Measurements from ENCODE around the gene ACOXL.

The ACOXL gene

DNA sequence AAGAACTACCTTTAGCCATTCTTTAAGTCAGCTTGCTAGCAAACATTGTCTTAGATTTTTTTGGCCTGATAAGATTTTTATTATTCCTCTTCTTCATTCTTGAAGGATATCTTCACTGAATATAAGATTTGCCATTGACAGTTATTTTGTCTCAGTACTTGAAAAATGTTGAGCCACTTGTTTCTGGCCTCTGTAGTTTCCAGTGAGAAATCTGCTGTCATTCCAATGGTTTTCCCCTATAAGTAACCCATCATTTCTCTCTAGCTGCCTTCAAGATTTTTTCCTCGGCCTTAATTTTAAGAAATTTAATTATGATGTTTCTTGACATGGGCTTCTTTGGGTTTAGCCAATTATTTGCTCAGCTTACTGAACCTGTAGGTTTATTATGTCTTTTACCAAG, 32.6 kb downstream of the ACOXL start:
- no peak for DNase-seq

DNA sequence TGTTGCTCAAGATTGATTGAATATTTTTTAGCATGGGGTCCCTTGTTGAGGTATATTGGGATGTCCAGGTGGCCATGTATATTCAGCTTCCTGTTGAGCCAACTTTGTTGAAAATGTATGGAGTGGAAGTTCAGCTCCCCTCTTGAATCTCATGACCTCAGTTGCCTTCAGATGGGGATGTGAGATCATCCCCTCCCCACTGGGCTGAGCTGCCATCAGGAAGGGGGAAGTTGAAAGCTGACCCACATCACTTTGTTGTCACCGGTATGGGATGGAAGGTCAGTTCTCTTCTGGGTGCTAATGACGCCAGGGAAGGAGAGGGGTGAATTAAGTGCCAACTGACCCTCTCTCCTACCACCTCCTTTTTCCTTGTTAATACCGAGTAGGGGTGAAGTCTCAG, 33.9 kb downstream of the ACOXL start:
- no peak for DNase-seq

DNA sequence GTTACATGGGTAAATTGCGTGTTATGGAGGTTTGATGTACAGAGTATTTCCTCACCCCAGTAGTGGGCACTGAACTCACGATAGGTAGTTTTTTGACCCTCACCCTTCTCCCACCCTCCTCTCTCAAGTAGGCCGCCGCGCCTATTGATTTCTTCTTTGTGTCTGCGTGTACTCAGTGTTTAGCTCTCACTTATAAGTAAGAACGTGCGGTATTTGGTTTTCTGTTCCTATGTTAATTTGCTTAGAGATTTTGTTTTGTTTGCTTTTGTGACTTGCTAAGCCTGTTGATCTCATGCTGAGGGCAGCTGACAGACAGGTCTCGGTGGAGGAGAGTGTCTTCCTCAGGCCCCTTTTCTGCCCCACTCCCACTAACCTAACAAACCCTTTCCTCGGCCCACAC, 36.2 kb downstream of the ACOXL start:
- DNase-seq: no peak

DNA sequence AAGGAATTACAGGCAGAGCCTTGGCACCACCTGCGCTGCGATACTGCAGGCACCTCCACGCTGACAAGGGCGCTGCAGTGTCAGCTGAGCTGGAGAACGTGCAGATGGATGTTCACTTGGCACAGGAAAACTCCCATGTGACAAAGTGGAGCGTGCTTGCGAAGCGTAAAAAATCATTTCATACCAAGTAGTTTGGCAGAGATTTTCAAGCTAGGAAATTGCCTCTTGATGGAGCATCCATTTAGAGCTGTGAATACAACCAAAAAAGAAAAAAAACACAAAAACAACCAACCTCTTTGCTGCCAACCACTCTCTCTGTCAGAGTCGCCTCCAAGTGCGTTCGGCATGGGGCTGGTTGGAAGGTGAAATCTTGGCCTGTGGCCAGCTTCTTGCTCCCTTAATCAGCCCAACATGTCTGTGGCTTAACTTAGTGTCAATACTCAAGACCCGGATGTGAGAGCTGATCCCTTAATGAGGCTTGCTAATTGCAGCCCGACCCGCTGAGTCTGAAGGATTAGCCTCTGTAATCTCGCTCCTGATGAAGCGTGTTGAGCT, 38.1 kb downstream of the ACOXL start:
- no peak for DNase-seq

DNA sequence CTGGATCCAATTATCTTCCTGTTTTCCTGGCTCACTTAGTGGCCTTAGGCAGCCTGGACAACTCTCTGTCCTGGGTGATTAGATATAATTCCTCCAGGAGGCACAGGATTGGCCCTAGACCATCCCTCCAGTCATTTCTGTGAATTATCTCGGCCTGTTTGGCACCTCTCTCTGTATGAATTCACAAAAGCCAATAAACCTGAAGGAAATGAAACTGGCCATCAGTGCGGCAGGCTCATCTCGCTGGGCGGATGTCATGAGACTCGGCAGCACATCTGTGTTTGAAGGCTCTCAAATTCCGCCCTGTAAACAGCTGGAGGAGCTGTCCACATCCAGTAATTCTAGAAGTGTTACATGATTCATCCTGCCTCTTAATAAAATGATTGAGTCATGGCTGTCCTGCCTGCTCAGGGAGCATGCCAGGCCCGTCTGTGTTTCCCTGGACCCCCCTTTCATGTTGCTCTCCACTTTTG, 38.6 kb downstream of the ACOXL start:
- no peak for DNase-seq

DNA sequence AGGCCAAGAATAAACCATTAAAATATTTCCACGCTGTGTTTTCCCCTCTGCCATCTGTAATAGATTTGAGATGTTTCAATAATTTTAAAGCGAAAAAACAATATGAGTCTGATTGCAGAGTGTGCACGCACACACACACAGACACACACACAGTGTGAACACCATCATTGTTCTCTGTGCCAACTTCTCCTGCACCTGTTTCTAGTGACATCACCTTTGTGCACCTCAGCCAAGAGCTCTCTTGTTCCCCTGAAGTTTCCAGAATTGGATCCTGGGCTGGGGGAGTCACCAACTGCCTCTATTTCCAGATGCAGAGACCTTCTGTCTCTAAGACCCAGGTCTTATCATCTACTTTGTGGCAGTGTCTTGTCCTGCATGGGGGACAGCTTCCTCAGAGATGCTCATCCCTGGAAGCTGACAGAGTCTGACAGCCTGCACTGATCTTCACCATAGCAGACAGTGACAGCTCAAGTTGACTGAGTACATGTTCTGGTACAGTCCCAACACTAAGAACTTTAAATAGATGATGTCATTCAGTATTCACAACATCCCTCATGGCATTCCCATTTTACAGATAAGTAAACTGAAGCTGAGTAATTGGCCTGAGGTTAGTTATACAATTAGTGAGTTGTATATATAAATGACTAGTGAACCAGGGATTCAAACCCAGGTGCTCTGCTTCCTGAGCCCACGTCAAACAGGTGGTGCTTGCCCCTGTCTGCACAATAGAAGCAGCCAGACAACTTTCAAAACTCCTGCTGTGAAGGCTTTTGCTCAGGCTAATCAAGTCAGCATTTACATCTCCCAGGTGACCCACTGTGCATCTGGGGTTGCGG, 39.4 kb downstream of the ACOXL start:
- DNase-seq: no peak

DNA sequence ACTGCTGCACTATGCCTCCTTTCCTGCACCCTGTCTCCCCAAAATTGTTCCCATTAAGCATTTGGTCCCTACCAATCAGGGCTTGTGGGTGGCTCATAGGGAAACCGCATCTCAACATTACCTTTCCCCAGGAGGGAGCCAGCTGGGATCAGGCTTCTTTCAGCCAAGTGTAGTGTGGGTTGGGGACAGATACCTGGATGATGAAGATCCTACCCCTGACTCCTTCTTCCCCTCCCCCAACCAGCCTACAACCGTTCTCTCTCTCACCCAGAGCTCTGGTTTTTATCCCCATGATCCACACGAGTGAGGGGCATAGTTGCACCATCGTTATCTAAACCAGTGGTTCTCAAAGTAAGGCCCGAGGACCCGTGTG, 40.0 kb downstream of the ACOXL start:
- DNase-seq: no peak

DNA sequence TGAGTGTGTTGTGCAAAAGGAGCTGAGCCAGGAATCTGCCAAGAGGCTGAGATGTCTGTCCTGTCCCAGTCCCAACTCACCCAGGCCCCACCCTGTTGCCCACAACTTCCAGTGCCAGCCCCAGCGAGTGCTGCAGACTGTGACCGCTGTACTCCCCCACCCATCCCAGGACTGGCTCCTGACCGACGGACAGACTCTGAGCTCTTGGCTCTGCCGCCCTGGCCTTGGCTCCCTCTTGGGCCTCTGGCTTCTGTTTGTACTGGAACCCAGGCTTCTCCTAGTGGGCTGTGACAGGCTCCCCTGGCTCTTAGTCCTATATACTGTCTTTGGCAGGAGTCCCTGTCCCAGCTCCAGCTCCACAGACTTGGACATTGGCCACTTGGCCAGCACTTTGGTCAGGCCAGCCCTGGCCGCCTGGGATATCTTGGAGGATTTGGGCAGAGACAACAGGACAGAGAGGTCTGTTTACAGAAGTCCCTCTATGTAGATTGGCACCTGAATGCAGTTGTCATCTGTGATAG, 41.1 kb downstream of the ACOXL start:
- no peak for DNase-seq

DNA sequence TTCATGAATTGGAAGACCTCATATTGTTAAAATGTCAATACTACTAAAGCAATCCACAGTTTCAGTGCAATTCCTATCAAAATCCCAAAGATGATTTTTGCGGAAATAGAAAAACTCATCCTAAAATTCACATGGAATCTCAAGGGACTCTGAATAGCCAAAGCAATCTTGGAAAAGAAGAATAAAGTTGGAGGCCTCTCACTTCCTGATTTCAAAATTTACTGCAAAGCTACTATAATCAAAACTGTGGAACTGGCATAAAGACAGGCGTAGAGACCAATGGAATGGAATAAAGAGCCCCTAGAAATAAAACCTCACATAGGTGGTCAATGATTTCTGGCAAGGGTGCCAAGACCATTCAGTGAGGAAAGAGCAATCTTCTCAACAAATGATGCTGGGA, 42.3 kb downstream of the ACOXL start:
- no peak for DNase-seq

DNA sequence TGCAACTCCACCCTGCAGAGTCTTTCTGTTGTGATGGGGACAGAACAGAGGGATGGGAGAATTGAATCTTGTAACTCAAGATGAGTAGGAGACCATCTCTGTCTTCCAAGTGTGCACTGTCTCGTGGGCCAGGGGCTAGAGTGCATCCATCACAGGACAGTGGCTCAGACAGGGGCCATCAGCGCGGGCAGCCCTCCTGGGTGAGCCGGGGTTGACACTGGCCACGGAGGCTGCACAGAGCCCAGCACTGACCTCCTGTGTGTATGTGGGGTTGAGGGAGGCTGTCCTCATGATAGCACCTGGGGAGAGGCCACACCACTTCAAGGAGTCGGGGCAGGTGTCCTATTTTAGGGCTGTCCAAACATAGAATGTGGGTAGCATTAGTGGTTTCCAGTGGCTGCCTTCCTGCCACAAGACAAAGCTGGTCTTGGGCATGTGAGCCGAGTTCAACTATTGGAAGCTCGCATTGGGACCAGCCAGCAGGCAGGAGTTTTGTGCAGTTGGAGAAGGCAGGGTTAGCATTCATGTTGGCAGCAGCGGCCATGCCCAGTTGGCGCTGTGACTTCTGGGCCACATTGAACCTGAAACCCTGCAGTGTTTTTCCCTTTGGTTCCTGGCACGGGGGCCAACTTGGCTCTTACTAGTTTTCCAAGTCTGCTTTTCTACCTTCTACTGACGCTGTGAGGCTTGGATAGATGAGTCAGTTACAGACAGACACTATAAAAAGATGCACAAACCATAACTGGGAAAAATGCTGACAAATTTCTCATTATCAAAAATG, 45.3 kb downstream of the ACOXL start:
- DNase-seq: no peak

DNA sequence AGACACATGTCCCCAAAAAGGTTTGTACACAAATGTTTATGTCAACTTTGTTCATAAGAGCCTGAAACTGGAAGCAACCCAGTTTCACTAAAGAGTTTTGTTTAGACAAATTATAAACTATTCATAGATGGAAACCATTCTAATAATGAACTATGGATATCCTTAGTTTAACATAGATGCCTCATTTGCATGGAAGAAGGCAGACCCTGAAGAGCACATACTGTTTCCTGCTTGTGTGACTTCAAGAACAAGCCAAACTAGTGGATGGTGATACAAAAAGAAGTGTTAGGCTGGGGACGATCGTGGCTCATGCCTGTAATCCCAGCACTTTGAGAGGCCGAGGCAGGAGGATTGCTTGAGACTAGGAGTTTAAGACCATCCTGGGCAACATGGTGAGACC, 48.1 kb downstream of the ACOXL start:
- DNase-seq: no peak

DNA sequence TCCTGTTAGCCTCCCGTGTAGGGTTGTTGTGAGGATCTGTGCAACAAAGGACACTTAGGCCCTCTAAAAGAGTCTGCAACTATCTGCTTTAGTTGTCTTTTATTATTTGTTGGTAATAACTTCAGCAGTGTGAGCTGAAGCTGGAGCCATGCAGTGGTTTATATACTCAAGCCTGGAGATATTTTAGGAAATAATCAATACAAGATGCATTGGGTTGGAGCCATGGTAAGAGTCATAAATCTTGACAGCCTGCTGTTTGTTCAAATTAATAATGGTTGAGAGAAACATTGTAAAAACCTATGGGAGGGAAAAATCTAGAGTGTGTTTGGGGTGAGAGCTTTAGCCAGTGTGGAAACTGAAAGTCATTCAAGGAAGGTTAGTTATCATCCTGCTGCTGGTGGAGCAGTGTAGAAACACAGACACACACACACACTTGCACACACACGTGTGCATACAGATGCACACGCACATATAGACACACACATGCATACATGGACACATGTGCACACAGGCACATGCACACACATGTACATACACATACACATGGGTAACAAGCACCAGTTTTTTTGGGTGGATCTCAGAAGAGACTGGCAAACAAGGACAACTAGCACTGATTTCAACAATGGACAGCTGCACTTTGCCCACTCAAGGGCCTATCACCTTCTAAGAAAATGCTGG, 51.0 kb downstream of the ACOXL start:
- no peak for DNase-seq

DNA sequence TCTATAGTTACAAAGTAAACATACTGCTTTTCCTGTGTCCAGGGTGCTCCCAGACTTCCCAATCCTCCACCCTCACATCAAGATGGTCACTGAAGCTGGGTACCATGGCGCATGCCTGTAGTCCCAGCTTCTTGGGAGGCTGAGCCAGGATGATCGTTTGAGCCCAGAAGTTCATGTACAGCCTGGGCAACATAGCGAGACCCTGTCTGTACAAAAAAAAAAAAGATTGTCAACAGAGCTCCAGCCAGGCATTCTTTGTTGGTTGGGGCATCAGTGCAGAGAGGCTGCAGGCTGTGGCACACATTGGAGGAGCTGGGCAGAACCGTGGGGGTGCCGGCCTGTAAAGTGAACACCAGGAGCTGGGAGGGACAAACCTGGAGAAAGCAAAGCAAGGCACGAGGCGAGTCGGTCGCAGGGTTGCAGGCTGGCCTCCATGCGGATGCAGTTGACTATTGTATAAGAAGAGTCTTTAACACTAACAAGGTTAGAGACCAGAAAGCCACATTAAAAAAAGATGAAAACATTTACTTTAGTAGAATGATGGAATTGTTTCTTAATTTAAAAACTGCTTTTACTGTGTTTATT, 51.8 kb downstream of the ACOXL start:
- DNase-seq: no peak

DNA sequence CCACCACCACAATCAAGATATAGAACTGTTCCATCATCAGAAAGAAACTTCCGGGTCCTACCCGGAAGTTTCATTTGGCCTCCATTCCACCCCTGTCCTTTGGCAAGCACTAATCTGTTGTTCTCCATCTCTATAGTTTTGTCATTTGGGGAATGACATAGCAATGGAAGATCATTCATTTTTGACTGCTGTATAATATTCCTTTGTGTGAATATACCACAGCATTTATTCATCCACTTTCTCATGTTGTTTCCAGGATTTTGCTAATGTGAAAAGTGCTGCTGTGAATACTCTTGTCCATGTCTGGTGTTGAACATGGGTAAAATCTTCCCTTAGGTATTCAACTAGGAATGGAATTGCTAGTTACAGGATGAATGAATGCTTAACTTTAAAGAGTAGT, 53.1 kb downstream of the ACOXL start:
- DNase-seq: no peak

DNA sequence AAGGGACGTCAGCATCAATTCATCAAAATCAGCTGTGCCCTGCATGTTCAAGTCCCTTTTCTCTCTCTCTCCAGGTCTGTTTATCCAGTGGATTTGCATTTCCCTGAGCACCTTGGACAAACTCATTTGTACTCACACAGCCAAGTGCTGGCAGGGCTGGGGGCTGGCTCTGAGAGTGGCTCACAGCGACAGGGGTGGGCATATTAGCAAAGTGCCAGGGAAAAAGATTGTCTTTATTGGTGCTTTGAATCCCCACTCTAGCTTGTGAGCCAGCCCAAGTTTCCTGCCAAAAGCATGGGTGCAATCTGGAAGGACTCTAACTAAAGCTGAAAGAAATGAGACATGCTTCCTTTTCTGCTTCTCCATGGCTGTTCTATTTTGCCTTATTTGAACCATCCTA, 56.6 kb downstream of the ACOXL start:
- no peak for DNase-seq

DNA sequence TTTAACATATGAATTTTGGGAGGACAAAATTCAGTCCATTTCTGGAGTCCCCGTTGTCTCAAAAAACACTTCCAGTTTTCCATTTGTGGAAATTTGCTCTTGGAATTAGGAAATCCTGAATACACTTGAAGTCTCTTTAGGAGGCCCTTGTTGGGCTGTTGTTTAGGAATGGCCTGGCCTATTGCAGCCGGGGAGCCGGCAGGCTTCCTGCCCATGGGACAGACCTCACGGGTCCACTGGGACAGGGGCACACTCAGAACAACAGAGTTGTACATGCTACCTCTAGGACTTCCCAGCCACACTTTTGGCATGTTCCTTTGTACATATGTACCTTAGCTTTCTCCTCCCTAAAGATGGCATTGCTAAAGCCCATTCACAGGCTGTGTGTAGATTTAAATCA, 57.3 kb downstream of the ACOXL start:
- DNase-seq: no peak

DNA sequence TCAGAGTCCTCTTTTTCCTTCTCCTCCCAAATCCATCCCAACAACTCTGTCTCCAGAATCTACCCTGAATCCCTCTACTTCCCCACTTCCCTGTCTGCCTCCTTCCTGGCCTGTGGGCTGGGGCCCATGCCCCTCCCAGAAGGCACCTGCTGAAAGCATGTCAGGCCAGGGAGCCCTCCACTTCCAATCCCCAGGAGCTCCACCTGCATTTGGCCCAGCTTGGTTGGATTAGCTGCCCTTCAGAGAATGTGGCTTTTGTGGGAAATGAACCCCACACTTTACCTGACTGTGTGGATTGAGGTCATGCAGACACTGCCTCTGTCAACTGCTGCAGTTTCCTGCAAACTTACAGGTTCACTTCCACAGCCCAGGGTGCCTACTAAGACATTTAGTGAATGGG, 58.5 kb downstream of the ACOXL start:
- no peak for DNase-seq

DNA sequence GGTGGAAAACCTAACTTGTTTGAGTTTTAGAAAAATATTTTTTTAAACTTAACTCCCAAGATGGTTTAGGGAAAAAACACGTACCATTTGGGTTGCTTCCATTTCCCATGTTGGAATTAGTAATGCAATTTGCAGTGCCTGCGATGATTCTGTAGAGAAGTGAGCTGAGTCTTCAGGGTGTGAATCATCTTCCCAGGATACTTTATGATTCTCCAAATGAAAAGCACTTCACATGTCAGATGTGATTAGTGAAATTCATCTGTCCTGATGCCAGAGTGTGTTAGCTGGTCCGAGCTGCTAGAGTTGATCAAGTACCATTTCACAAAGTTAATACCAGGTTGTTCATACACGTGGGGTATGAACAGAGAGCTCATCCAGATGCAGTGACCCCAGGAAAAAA, 59.1 kb downstream of the ACOXL start:
- no peak for DNase-seq

DNA sequence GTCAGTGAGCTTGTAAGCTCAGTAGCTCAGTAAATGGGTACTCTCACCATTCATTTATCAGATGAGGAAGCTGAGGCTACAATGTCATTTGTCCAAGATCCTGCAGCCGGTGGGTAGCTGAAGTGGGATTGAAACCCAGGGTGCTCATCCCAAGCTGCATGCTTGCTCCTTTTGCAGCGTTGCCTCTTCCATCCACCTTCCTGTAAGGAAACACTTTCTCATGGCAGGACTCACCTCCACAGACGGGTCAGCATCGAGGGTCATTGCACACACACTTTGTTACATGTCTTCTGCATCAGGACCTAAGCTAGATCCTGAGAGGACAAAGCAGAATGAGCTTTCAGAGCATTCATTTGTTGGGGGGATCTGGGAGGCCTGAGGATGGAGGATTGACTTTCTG, 60.7 kb downstream of the ACOXL start:
- DNase-seq: no peak

DNA sequence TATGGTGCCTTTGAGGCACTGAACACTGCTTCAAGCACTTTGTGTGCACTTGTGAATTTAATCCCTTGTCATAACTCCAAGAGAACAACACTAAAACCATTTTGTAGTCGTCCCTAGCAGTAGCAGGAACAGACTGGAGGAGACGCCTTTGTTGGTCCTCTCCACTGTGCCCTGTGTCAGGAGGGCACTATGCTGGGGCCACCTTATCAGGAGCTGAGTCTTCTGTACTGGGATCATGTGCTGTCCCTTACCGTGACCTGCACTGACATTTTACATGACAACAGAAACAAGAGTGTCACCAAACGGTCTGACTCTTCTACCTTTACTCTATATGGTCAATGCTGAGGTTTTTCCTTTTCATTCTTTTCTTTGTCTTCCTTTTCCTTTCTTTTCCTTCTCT, 62.0 kb downstream of the ACOXL start:
- no peak for DNase-seq

DNA sequence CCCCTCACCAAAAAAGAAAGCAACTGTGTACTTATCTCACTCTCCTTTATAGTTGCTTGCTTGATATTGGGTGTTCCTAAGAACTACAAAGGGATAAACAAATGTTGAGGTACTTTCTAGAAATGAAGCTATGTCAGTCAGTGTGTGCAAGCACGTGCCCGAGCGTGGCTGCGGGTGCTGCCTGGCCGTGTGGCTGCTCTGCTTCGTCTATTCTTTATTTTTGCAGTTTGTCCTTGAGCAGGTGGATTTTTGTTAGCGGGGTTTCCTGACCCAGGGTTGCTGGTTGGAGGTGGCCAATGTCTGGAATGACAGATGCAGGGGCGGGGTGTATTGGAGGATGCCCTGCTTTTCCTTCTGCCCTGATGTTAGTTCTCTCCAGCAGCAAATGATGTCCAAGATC, 62.6 kb downstream of the ACOXL start:
- DNase-seq: no peak

DNA sequence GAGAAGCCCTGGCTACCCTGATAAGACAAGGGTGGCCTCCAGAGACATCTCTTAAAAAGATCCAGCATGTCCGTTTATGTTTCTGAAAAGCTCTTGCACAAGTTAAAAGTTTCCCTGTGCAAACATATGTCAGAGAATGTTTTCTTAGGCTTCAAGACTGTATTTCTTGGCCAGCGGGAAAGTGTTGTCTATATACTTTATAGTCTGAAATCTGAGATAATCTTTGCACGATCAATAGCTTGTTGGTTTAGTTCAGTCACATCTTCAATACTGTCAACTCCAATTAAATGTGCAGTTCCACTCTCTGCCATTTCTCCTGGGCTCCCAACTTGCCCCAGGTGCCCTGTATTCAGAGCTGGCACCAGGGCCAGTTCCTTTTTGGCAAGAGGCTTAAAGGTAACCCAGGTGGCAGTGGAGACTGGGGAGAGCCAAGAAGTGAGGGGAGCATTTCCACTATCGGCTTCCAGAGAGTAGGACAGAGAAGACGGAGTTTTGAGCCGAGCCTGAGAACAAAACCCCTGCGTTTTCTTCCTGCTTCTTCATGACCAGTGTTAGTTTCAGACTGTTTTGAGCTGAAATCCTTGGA, 64.4 kb downstream of the ACOXL start:
- no peak for DNase-seq

DNA sequence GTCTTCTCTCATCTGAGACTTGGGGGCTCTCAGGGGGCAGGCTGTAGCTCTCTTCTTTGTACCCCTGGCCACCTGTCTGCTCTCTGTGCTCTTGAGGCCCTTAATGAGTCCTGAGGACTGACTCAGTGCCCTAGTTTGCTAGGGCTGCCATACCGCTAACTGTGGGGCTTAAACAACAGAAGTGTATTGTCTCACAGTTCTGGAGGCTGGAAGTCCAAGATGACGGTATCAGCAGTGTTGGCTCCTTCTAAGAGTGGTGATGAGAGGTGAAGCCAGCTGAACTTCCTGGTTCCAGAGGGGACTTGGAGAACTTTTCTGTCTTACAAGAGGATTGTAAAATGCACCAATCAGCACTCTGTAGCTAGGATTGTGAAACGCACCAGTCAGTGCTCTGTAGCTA, 67.0 kb downstream of the ACOXL start:
- no peak for DNase-seq
